H1 (cell line): Measurements from ENCODE around the gene TAF7L. TPM values are rescaled to one million over a fixed set of nuclear protein-coding genes. Genes with fewer than 3 reads are reported as not detected.

Experiments used
- CTCF ChIA-PET: fragments of 300-600 bp; sonication (Branson Sonifier 250); formaldehyde crosslinking; loops from one replicate; lab custom pipeline; 2021; ENCODE audit not compliant: partially characterized antibody; lab: Charles Lee
- POLR2A ChIA-PET: fragments of 300-600 bp; sonication (Branson Sonifier 250); formaldehyde crosslinking; loops from one replicate; lab custom pipeline; 2021; ENCODE audit warnings: inconsistent platforms; ENCODE audit not compliant: partially characterized antibody; lab: Charles Lee
- DNase-seq, 2 experiments: peaks; one replicate each; pipeline versions ENCODE4 v3.0.0 to v3.0.0-alpha.2; 2010 to 2022; ENCODE audit warnings: low spot score in 2 of 2, low read depth in 1 of 2, mixed read lengths in 1 of 2
- FAIRE-seq: peaks from 2 replicates; lab custom pipeline; 2011; peaks lifted over from hg19 to GRCh38; lab: Jason Lieb, UNC
- H2AFZ ChIP-seq: 2 replicates; pipeline ENCODE4 v1.8.1; 2012; ENCODE audit warnings: low read length, inconsistent platforms
- H2AK5ac ChIP-seq: 2 replicates; pipeline ENCODE4 v1.6.1; 2013; ENCODE audit warnings: low read depth, low read length
- H2BK120ac ChIP-seq: replicated peaks from 2 replicates; pipeline ENCODE3; 2013; ENCODE audit warnings: low read depth, low read length, inconsistent platforms
- H2BK12ac ChIP-seq: 2 replicates; pipeline ENCODE4 v1.6.1; 2013; ENCODE audit warnings: low read depth, low read length
- H2BK15ac ChIP-seq: 2 replicates; pipeline ENCODE4 v1.6.1; 2013; ENCODE audit warnings: low read length
- H2BK20ac ChIP-seq: 2 replicates; pipeline ENCODE4 v1.6.1; 2013; ENCODE audit warnings: low read length
- H2BK5ac ChIP-seq: 2 replicates; pipeline ENCODE4 v1.6.1; 2013; ENCODE audit warnings: low read depth, low read length
- H3K14ac ChIP-seq: 2 replicates; pipeline ENCODE4 v1.6.1; 2013; ENCODE audit warnings: inconsistent platforms; ENCODE audit not compliant: insufficient read length
- H3K18ac ChIP-seq: 2 replicates; pipeline ENCODE4 v1.6.1; 2013; ENCODE audit warnings: low read length; ENCODE audit errors: extremely low read depth
- H3K23ac ChIP-seq: 2 replicates; pipeline ENCODE4 v1.6.1; 2013; ENCODE audit warnings: inconsistent platforms; ENCODE audit not compliant: insufficient read length
- H3K23me2 ChIP-seq: 2 replicates; pipeline ENCODE4 v1.6.1; 2013; ENCODE audit warnings: low read depth, low read length
- H3K27ac ChIP-seq: 2 replicates; pipeline ENCODE4 v1.6.1; 2011; ENCODE audit warnings: low read depth, low read length, inconsistent platforms
- H3K27me3 ChIP-seq, 4 experiments: replicated peaks in 1 of 4; 1 replicate in 1 of 4; 2 replicates in 3 of 4; pipeline versions ENCODE4 v1.6.1 to v1.8.1; 2011 to 2013; ENCODE audit warnings: low read length in 3 of 4, mild to moderate bottlenecking in 3 of 4, inconsistent platforms in 2 of 4, mixed read lengths in 2 of 4, moderate library complexity in 1 of 4; ENCODE audit not compliant: control insufficient read depth in 3 of 4, insufficient read depth in 3 of 4; ENCODE audit errors: extremely low read depth in 1 of 4
- H3K36me3 ChIP-seq, 4 experiments: 2 replicates each; pipeline versions ENCODE4 v1.6.1 to v1.8.1; 2011 to 2013; ENCODE audit warnings: mild to moderate bottlenecking in 4 of 4, low read length in 3 of 4, moderate library complexity in 2 of 4, control low read depth in 1 of 4, inconsistent platforms in 1 of 4; ENCODE audit not compliant: insufficient read depth in 4 of 4, control insufficient read depth in 2 of 4
- H3K4ac ChIP-seq: replicated peaks from 2 replicates; pipeline ENCODE3; 2013; ENCODE audit warnings: low read length, low read depth, mixed read lengths, inconsistent platforms; ENCODE audit not compliant: insufficient read length
- H3K4me1 ChIP-seq, 4 experiments: replicated peaks in 1 of 4; 1 replicate in 1 of 4; 2 replicates in 3 of 4; pipeline versions ENCODE4 v1.6.1 to v1.8.1; 2011 to 2013; ENCODE audit warnings: low read length in 3 of 4, inconsistent platforms in 2 of 4, mixed read lengths in 1 of 4; ENCODE audit not compliant: insufficient read depth in 4 of 4, control insufficient read depth in 3 of 4
- H3K4me2 ChIP-seq, 2 experiments: 2 replicates each; pipeline versions ENCODE4 v1.6.1 to v1.8.1; 2011 to 2013; ENCODE audit warnings: low read depth in 2 of 2, low read length in 2 of 2, control low read depth in 1 of 2, inconsistent platforms in 1 of 2, mild to moderate bottlenecking in 1 of 2; ENCODE audit not compliant: insufficient read depth in 1 of 2
- H3K4me3 ChIP-seq, 4 experiments: fragments of 200-600, 300-600 bp in 1 of 4; sonication (generic), shearing (Covaris generic), sonication (Bioruptor Twin) in 1 of 4; 2 replicates each; pipeline versions ENCODE4 v1.5.1 to v1.8.1; 2011 to 2016; ENCODE audit warnings: low read length in 4 of 4, low read depth in 3 of 4, control low read depth in 2 of 4, inconsistent platforms in 2 of 4, mild to moderate bottlenecking in 2 of 4, mixed read lengths in 1 of 4, moderate library complexity in 1 of 4; ENCODE audit not compliant: insufficient read depth in 2 of 4; ENCODE audit errors: extremely low read depth in 1 of 4
- H3K56ac ChIP-seq: replicated peaks from 2 replicates; pipeline ENCODE3; 2013; ENCODE audit warnings: low read depth, mild to moderate bottlenecking, mixed read lengths, low read length, inconsistent platforms; ENCODE audit not compliant: insufficient read length
- H3K79me1 ChIP-seq: 2 replicates; pipeline ENCODE4 v1.6.1; 2013; ENCODE audit warnings: low read depth, low read length, control low read depth
- H3K79me2 ChIP-seq, 2 experiments: 2 replicates each; pipeline versions ENCODE4 v1.6.1 to v1.8.1; 2012 to 2013; ENCODE audit warnings: low read length in 2 of 2, mild to moderate bottlenecking in 2 of 2, inconsistent platforms in 1 of 2; ENCODE audit not compliant: insufficient read depth in 2 of 2, control insufficient read depth in 1 of 2
- H3K9ac ChIP-seq, 4 experiments: replicated peaks in 1 of 4; 1 replicate in 1 of 4; 2 replicates in 3 of 4; pipeline versions ENCODE4 v1.6.1 to v1.8.1; 2011 to 2013; ENCODE audit warnings: low read depth in 3 of 4, low read length in 3 of 4, control low read depth in 2 of 4, mild to moderate bottlenecking in 2 of 4, moderate library complexity in 2 of 4, inconsistent platforms in 1 of 4; ENCODE audit errors: extremely low read depth in 1 of 4
- H3K9me3 ChIP-seq, 2 experiments: 2 replicates each; pipeline versions ENCODE4 v1.6.1 to v1.8.1; 2012 to 2013; ENCODE audit warnings: mild to moderate bottlenecking in 2 of 2, moderate library complexity in 2 of 2, control low read depth in 1 of 2, inconsistent platforms in 1 of 2, low read depth in 1 of 2, low read length in 1 of 2, mixed read lengths in 1 of 2; ENCODE audit not compliant: insufficient read depth in 2 of 2
- H4K20me1 ChIP-seq, 2 experiments: replicated peaks in 1 of 2; 2 replicates each; pipeline versions ENCODE3 to v1.8.1; 2011 to 2013; ENCODE audit warnings: inconsistent platforms in 2 of 2, low read length in 2 of 2, mild to moderate bottlenecking in 1 of 2; ENCODE audit not compliant: insufficient read depth in 2 of 2, control insufficient read depth in 1 of 2
- H4K5ac ChIP-seq: 2 replicates; pipeline ENCODE4 v1.6.1; 2013; ENCODE audit warnings: low read length, low read depth, mixed read lengths, inconsistent platforms; ENCODE audit not compliant: insufficient read length
- H4K8ac ChIP-seq: 2 replicates; pipeline ENCODE4 v1.8.0; 2013; ENCODE audit warnings: mild to moderate bottlenecking, moderate library complexity, low read length, inconsistent platforms; ENCODE audit not compliant: insufficient read depth; ENCODE audit errors: extremely low read depth
- H4K91ac ChIP-seq: replicated peaks from 2 replicates; pipeline ENCODE3; 2013; ENCODE audit warnings: low read length, mixed read lengths, inconsistent platforms; ENCODE audit not compliant: insufficient read length
- BRCA1 ChIP-seq: IDR thresholded peaks from 2 replicates; pipeline ENCODE4 v1.6.1; 2012; ENCODE audit warnings: low read depth, low read length, improper control_type of control experiment
- CBX8 ChIP-seq: fragments of 300-800, 300-1000 bp; sonication (generic); IDR thresholded peaks from 2 replicates; pipeline ENCODE4 v1.7.1; 2016; ENCODE audit warnings: low read depth, low read length, borderline replicate concordance
- EGR1 ChIP-seq: IDR thresholded peaks from 2 replicates; pipeline ENCODE4 v1.6.1; 2011; ENCODE audit warnings: low read depth, low read length, borderline replicate concordance
- JUN ChIP-seq: IDR thresholded peaks from 2 replicates; pipeline ENCODE4 v1.6.1; 2011; ENCODE audit warnings: low read depth, mild to moderate bottlenecking, improper control_type of control experiment, low read length
- POLR2AphosphoS5 ChIP-seq: IDR thresholded peaks from 2 replicates; pipeline ENCODE4 v1.6.1; 2011; ENCODE audit warnings: low read depth, low read length
- SIX5 ChIP-seq: IDR thresholded peaks from 2 replicates; pipeline ENCODE4 v1.6.1; 2011; ENCODE audit warnings: mild to moderate bottlenecking, low read depth, low read length
- WGBS, 2 experiments: shearing (Covaris generic) in 1 of 2; methylation state at CpG; one replicate each; pipeline versions ENCODE4 v1.1.6 to v1.1.7; 2013 to 2015; ENCODE audit warnings: low lambda C conversion rate in 2 of 2, mixed read lengths in 2 of 2, inconsistent platforms in 1 of 2, low coverage in 1 of 2, missing lambda C conversion rate in 1 of 2; ENCODE audit not compliant: insufficient replicate concordance in 2 of 2, insufficient coverage in 1 of 2, insufficient read length in 1 of 2; ENCODE audit errors: extremely low coverage in 1 of 2, missing lambda C conversion rate in 1 of 2; 5-methylcytosine and 5-hydroxymethylcytosine counted together
- polyA plus RNA-seq, 7 experiments: library from polyadenylated mRNA; depleted of rRNA in 3 of 7; stranded (reverse) in 5 of 7; unstranded in 2 of 7; fragments of >200 nt in 5 of 7; fragments of 200-250 nt in 2 of 7; gene quantifications; 1 replicate in 5 of 7; 2 replicates in 1 of 7; 4 replicates in 1 of 7; pipeline versions ENCODE4 v1.2.1 to v1.2.3, GENCODE V29; 2011 to 2013; ENCODE audit warnings: missing spikeins in 2 of 7, mixed read lengths in 2 of 7
- total RNA-seq: library from RNA; stranded (reverse); fragmentation: NEBNext Ultra II Directional; extraction: Animal tissue kit (Norgen Biotek cat#: 25700); gene quantifications from 2 replicates; pipeline ENCODE4 v1.2.1, GENCODE V29; 2021

The TAF7L gene
- total and polyA plus RNA-seq, 2 of the 8 experiments (the other 6 are each of a cell fraction or from before 2014, with no cell fraction given) = not detected

DNA sequence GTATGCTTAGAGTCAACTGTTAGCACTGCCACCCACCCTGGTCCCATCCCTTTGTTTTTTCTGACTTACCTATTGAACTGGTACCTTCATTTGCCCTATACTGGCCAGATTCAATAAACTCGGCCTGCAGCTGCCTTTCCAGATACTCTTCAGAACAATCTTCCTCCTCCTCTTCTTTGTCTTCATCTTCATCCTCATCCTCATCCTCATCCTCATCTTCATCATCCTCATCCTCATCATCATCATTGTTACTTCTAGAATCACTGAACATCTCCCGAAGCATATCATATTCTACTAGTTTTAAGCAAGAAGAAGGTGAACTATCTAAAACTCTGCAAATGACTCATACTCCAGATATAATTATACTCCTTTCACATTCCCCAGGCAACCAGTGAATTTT, 14.9 kb downstream of the TAF7L start:
- H3K27ac ChIP-seq = no peak overlapping the region
- no peak overlapping the region for H2BK12ac ChIP-seq
- no peaks in the 10 kb centered on the region for H3K79me2 ChIP-seq
- H3K9ac ChIP-seq = no peak overlapping the region
- H3K27me3 ChIP-seq = no peaks in the 10 kb centered on the region
- no peak overlapping the region for H3K14ac ChIP-seq
- H3K4me1 ChIP-seq = no peaks in the 10 kb centered on the region
- H3K23me2 ChIP-seq = no peaks in the 10 kb centered on the region
- no peak overlapping the region for H2AFZ ChIP-seq
- no peak overlapping the region for H3K4me3 ChIP-seq
- FAIRE-seq = no peak
- H3K18ac ChIP-seq = no peak overlapping the region
- no peak overlapping the region for H3K4me2 ChIP-seq
- no peak overlapping the region for H3K56ac ChIP-seq
- no peaks in the 10 kb centered on the region for H3K36me3 ChIP-seq
- H4K91ac ChIP-seq = no peak overlapping the region
- ChIA-PET CTCF (interaction anchor here (1.6 kb wide), 1 partner anchor 17 kb away, joined by 5 read pairs; no protein-coding TSS in a partner anchor), POLR2A (no interaction called here)
- H4K5ac ChIP-seq = no peak overlapping the region
- H3K23ac ChIP-seq = no peak overlapping the region
- H3K79me1 ChIP-seq = no peaks in the 10 kb centered on the region
- H2BK120ac ChIP-seq = no peak overlapping the region
- TF ChIP-seq POLR2AphosphoS5 = no peak
- no peak for TF ChIP-seq CBX8
- TF ChIP-seq JUN = no peak
- no peak for TF ChIP-seq SIX5
- TF ChIP-seq EGR1 = no peak
- TF ChIP-seq BRCA1 = no peak
- H3K9me3 ChIP-seq = no peaks in the 10 kb centered on the region
- H2BK5ac ChIP-seq = no peak overlapping the region
- no peak overlapping the region for H2BK20ac ChIP-seq
- H4K20me1 ChIP-seq = no peaks in the 10 kb centered on the region
- H2BK15ac ChIP-seq = no peak overlapping the region
- no peak for DNase-seq
- H2AK5ac ChIP-seq = no peak overlapping the region
- no peak overlapping the region for H3K4ac ChIP-seq
- no peak overlapping the region for H4K8ac ChIP-seq
- WGBS, 2 experiments = 100% methylated on average over 1 of the region's 2 CpGs; no CpG with 5 or more reads in 1 of the 2 experiments
